ENCODE results near the gene MED12L.

MED12L gene

GRCh38 chr3:151351219-151351618 lies 265.8 kb downstream of the MED12L start:
- H3K4me2 ChIP-seq (ENCODE audit: low read length) = no peak overlapping the region
- TF ChIP-seq CTCF (IDR thresholded peaks at IDR 0.05) = no peak
- no peak overlapping the region for H3K27ac ChIP-seq
- no peaks in the 10 kb centered on the region for H3K27me3 ChIP-seq (ENCODE audit: control insufficient read depth, insufficient read depth, low read length)
- H3K9me3 ChIP-seq (ENCODE audit: control insufficient read depth, low read length) = no peaks in the 10 kb centered on the region
- H3K79me2 ChIP-seq = no peaks in the 10 kb centered on the region
- no peak overlapping the region for H3K9ac ChIP-seq
- H3K4me1 ChIP-seq = no peaks in the 10 kb centered on the region
- H3K36me3 ChIP-seq (ENCODE audit: control insufficient read depth, insufficient read depth, low read length) = no peaks in the 10 kb centered on the region
- no peak overlapping the region for H2AFZ ChIP-seq
- H3K4me3 ChIP-seq (ENCODE audit: low read depth, low read length) = no peak overlapping the region

- Histone ChIP-seq H3K27me3 (ENCODE audit: control insufficient read depth, insufficient read depth, low read length) (no peaks in the 10 kb centered on the region), H3K4me3 (ENCODE audit: low read depth, low read length) (no peak overlapping the region)
These were observed 266.2 kb downstream of the MED12L start for GRCh38 chr3:151351648-151352047.

GRCh38 chr3:151356794-151357462 lies 271.5 kb downstream of the MED12L start:
- no peaks in the 10 kb centered on the region for H3K36me3 ChIP-seq (ENCODE audit: control insufficient read depth, insufficient read depth, low read length)
- no peak overlapping the region for H2AFZ ChIP-seq
- no peak overlapping the region for H3K4me2 ChIP-seq (ENCODE audit: low read length)
- H3K9me3 ChIP-seq (ENCODE audit: control insufficient read depth, low read length) = no peaks in the 10 kb centered on the region
- H3K27me3 ChIP-seq (ENCODE audit: control insufficient read depth, insufficient read depth, low read length) = no peaks in the 10 kb centered on the region
- H3K79me2 ChIP-seq = no peaks in the 10 kb centered on the region
- H3K27ac ChIP-seq = no peak overlapping the region
- H3K4me3 ChIP-seq (ENCODE audit: low read depth, low read length) = no peak overlapping the region
- H3K9ac ChIP-seq = no peak overlapping the region
- H3K4me1 ChIP-seq = no peaks in the 10 kb centered on the region
- no peak for TF ChIP-seq CTCF (IDR thresholded peaks at IDR 0.05)

More at GRCh38 chr3:151351648-151352047, 266.2 kb downstream of the MED12L start:
- H3K9me3 ChIP-seq (ENCODE audit: control insufficient read depth, low read length) = no peaks in the 10 kb centered on the region
- no peaks in the 10 kb centered on the region for H3K36me3 ChIP-seq (ENCODE audit: control insufficient read depth, insufficient read depth, low read length)
- no peaks in the 10 kb centered on the region for H3K79me2 ChIP-seq
- no peak for TF ChIP-seq CTCF (IDR thresholded peaks at IDR 0.05)
- no peak overlapping the region for H3K27ac ChIP-seq
- H3K9ac ChIP-seq = no peak overlapping the region
- H2AFZ ChIP-seq = no peak overlapping the region
- H3K4me2 ChIP-seq (ENCODE audit: low read length) = no peak overlapping the region
- H3K4me1 ChIP-seq = no peaks in the 10 kb centered on the region

GRCh38 chr3:151357463-151357850 lies 272.0 kb downstream of the MED12L start:
- H3K4me2 ChIP-seq (ENCODE audit: low read length) = no peak overlapping the region
- H3K27me3 ChIP-seq (ENCODE audit: control insufficient read depth, insufficient read depth, low read length) = no peaks in the 10 kb centered on the region
- no peaks in the 10 kb centered on the region for H3K36me3 ChIP-seq (ENCODE audit: control insufficient read depth, insufficient read depth, low read length)
- H3K27ac ChIP-seq = no peak overlapping the region
- no peaks in the 10 kb centered on the region for H3K4me1 ChIP-seq
- H3K9me3 ChIP-seq (ENCODE audit: control insufficient read depth, low read length) = no peaks in the 10 kb centered on the region
- TF ChIP-seq CTCF (IDR thresholded peaks at IDR 0.05) = no peak
- H2AFZ ChIP-seq = no peak overlapping the region
- H3K4me3 ChIP-seq (ENCODE audit: low read depth, low read length) = no peak overlapping the region
- no peak overlapping the region for H3K9ac ChIP-seq
- H3K79me2 ChIP-seq = no peaks in the 10 kb centered on the region

GRCh38 chr3:151362751-151363174 lies 277.3 kb downstream of the MED12L start:
- Histone ChIP-seq H3K36me3 (ENCODE audit: control insufficient read depth, insufficient read depth, low read length) (no peaks in the 10 kb centered on the region), H3K79me2 (no peaks in the 10 kb centered on the region), H3K4me2 (ENCODE audit: low read length) (no peak overlapping the region), H3K27ac (no peak overlapping the region), H3K9ac (no peak overlapping the region), H3K9me3 (ENCODE audit: control insufficient read depth, low read length) (no peaks in the 10 kb centered on the region), H3K27me3 (ENCODE audit: control insufficient read depth, insufficient read depth, low read length) (no peaks in the 10 kb centered on the region), H3K4me3 (ENCODE audit: low read depth, low read length) (no peak overlapping the region), H2AFZ (no peak overlapping the region), H3K4me1 (no peaks in the 10 kb centered on the region)
- TF ChIP-seq CTCF (IDR thresholded peaks at IDR 0.05) = no peak
